GM23248 (cell line): ENCODE measurements around the gene FANCE. TPM values are rescaled to one million over a fixed set of nuclear protein-coding genes. Genes with fewer than 3 reads are reported as not detected.

ENCODE experiments used
- DNase-seq: peaks from one replicate; pipeline ENCODE4 v3.0.0-alpha.2; 2015
- H2AFZ ChIP-seq: fragments of 200-600 bp; sonication (generic); 2 replicates; pipeline ENCODE4 v1.6.1; 2016; ENCODE audit warnings: antibody characterized with exemption
- H3F3A ChIP-seq: fragments of 200-600 bp; sonication (generic); 2 replicates; pipeline ENCODE4 v1.6.1; 2016; ENCODE audit warnings: mild to moderate bottlenecking, antibody characterized with exemption, mixed run types; ENCODE audit not compliant: insufficient read depth
- H3K27ac ChIP-seq: fragments of 200-600 bp; sonication (generic); 2 replicates; pipeline ENCODE4 v1.5.1; 2016; ENCODE audit warnings: mild to moderate bottlenecking
- H3K27me3 ChIP-seq: fragments of 200-600 bp; sonication (generic); replicated peaks from 2 replicates; pipeline ENCODE4 v1.6.1; 2016; ENCODE audit warnings: mild to moderate bottlenecking; ENCODE audit not compliant: insufficient read depth
- H3K36me3 ChIP-seq: fragments of 200-600 bp; sonication (generic); 2 replicates; pipeline ENCODE4 v1.6.1; 2016; ENCODE audit warnings: low read depth, mild to moderate bottlenecking
- H3K4me1 ChIP-seq: fragments of 200-600 bp; sonication (generic); 2 replicates; pipeline ENCODE4 v1.6.1; 2016; ENCODE audit warnings: mild to moderate bottlenecking; ENCODE audit not compliant: insufficient read depth
- H3K4me2 ChIP-seq: fragments of 200-600 bp; sonication (generic); one replicate; pipeline ENCODE4 v1.6.1; 2016; ENCODE audit warnings: mild to moderate bottlenecking; ENCODE audit not compliant: unreplicated experiment
- H3K4me3 ChIP-seq: fragments of 200-600 bp; sonication (generic); 2 replicates; pipeline ENCODE4 v1.5.1; 2016; ENCODE audit warnings: mild to moderate bottlenecking
- H3K79me2 ChIP-seq: fragments of 200-600 bp; sonication (generic); 2 replicates; pipeline ENCODE4 v1.6.1; 2016; ENCODE audit warnings: mild to moderate bottlenecking; ENCODE audit not compliant: insufficient read depth
- H3K9ac ChIP-seq: fragments of 200-600 bp; sonication (generic); 2 replicates; pipeline ENCODE4 v1.6.1; 2016; ENCODE audit warnings: mild to moderate bottlenecking
- H3K9me2 ChIP-seq: fragments of 200-600 bp; sonication (generic); 2 replicates; pipeline ENCODE4 v1.6.1; 2016; ENCODE audit warnings: mixed run types, mild to moderate bottlenecking, moderate library complexity; ENCODE audit not compliant: insufficient read depth
- H3K9me3 ChIP-seq: fragments of 200-600 bp; sonication (generic); one replicate; pipeline ENCODE4 v1.6.1; 2017; ENCODE audit warnings: low read depth
- H4K20me1 ChIP-seq: fragments of 200-600 bp; sonication (generic); 2 replicates; pipeline ENCODE4 v1.6.0; 2016; ENCODE audit not compliant: insufficient read depth
- EZH2 ChIP-seq: fragments of 200-600 bp; sonication (generic); IDR thresholded peaks from 2 replicates; pipeline ENCODE4 v1.6.1; 2018; ENCODE audit warnings: antibody characterized with exemption, mild to moderate bottlenecking; ENCODE audit not compliant: insufficient read depth, poor library complexity, severe bottlenecking
- EZH2phosphoT487 ChIP-seq: fragments of 200-600 bp; sonication (generic); IDR thresholded peaks from 2 replicates; pipeline ENCODE4 v1.6.1; 2018; ENCODE audit warnings: antibody characterized with exemption, moderate library complexity, mild to moderate bottlenecking, low read depth; ENCODE audit not compliant: insufficient read depth
- WGBS, 2 experiments: methylation state at CpG; one replicate each; pipeline ENCODE4 v1.1.6; 2015 to 2017; ENCODE audit warnings: low lambda C conversion rate in 2 of 2, low coverage in 1 of 2; ENCODE audit errors: missing lambda C conversion rate in 2 of 2; 5-methylcytosine and 5-hydroxymethylcytosine counted together
- in situ Hi-C: fragments of 300-500 bp; cut with MboI; formaldehyde crosslinking; loops from 2 replicates; pipeline ENCODE4 v1.15.0; 2020
- polyA plus RNA-seq: library from polyadenylated mRNA; unstranded; fragments of >200 nt; fragmentation: Nextera tagmentation; extraction: Ambion mirVana; gene quantifications from 2 replicates; pipeline ENCODE4 v1.2.1, GENCODE V29; 2016
- total RNA-seq: library from RNA; depleted of rRNA; stranded (reverse); fragments of >200 nt; shearing (Covaris generic); gene quantifications from 2 replicates; pipeline ENCODE4 v1.2.3, GENCODE V29; 2014

The FANCE gene
- total and polyA plus RNA-seq, 2 experiments from 2014 or later: 4.3 to 9.7 TPM

DNA sequence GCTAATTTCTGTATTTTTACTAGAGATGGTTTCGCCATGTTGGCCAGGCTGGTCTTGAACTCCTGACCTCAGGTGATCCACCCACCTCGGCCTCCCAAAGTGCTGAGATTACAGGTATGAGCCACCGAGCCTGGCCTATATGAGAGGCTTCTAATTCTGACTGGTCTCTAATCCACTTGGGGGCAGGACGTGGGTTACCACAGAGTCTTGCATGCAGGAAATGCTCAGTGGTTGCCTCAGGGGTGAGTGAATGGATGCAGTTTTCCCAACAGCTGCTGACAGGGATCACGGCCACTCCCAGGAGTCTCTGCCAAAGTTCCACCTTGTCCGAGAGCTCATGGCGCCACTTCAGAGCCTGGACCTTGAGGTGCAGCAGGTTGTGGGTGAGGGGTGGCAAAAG, 6.4 kb upstream of the FANCE start:
- Histone ChIP-seq H3K9ac (no peak overlapping the region), H3K36me3 (no peaks in the 10 kb centered on the region), H3F3A (no peaks in the 10 kb centered on the region), H3K4me3 (no peak overlapping the region), H3K27me3 (no peaks in the 10 kb centered on the region), H3K4me1 (no peaks in the 10 kb centered on the region), H3K79me2 (no peaks in the 10 kb centered on the region), H3K4me2 (no peak overlapping the region), H4K20me1 (no peaks in the 10 kb centered on the region), H3K27ac (no peak overlapping the region), H2AFZ (no peak overlapping the region), H3K9me3 (no peaks in the 10 kb centered on the region), H3K9me2 (no peaks in the 10 kb centered on the region)
- in situ Hi-C loops: loop anchor here (5.0 kb wide), 1 partner anchor 103 kb away; the partner anchor contains the start of gene PPARD
- WGBS, 2 experiments: 79 to 84% methylated on average over 7 of the region's 7 CpGs
- DNase-seq: peak; percentile 26
- TF ChIP-seq EZH2phosphoT487: no peak
- TF ChIP-seq EZH2: no peak

DNA sequence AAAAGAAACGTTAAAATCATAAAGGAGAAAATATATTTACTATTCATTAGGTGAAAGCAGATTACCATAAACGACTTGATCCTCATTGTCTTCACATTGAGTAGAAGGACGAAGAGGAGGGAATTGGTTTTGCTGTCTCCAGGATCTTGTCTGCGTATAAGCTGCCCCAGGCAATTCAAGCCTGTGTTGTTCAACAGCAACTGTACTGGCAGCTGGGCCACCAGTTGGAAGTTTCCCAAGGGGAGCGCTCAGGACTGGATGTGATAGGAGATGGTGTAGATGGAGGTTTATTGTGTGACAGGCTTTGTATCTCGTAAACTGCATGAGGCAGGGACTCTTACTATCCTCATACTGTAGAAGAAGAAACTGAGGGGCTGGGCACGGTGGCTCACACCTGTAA, 3.9 kb upstream of the FANCE start:
- no peak overlapping the region for H3K27ac ChIP-seq
- no peak overlapping the region for H3K9ac ChIP-seq
- no peak overlapping the region for H3K4me2 ChIP-seq
- H2AFZ ChIP-seq: no peak overlapping the region
- no peak for DNase-seq
- 68 to 74% methylated on average over 7 of the region's 7 CpGs for WGBS, 2 experiments
- H3K4me1 ChIP-seq: peaks cover 3% of the 10 kb centered on the region
- in situ Hi-C loops: loop anchor here (5.0 kb wide), 1 partner anchor 106 kb away; the partner anchor contains the start of gene PPARD
- H3K4me3 ChIP-seq: no peak overlapping the region
- no peaks in the 10 kb centered on the region for H4K20me1 ChIP-seq
- H3K9me3 ChIP-seq: no peaks in the 10 kb centered on the region
- H3K9me2 ChIP-seq: no peaks in the 10 kb centered on the region
- H3K36me3 ChIP-seq: no peaks in the 10 kb centered on the region
- H3K27me3 ChIP-seq: no peaks in the 10 kb centered on the region
- 0 out of 2 replicates have a peak, but pooled peaks cover under 1% of the 10 kb centered on the region for H3K79me2 ChIP-seq
- TF ChIP-seq EZH2phosphoT487: no peak
- no peak for TF ChIP-seq EZH2
- peaks cover 4% of the 10 kb centered on the region; the same call in 1 of the 2 replicates for H3F3A ChIP-seq

DNA sequence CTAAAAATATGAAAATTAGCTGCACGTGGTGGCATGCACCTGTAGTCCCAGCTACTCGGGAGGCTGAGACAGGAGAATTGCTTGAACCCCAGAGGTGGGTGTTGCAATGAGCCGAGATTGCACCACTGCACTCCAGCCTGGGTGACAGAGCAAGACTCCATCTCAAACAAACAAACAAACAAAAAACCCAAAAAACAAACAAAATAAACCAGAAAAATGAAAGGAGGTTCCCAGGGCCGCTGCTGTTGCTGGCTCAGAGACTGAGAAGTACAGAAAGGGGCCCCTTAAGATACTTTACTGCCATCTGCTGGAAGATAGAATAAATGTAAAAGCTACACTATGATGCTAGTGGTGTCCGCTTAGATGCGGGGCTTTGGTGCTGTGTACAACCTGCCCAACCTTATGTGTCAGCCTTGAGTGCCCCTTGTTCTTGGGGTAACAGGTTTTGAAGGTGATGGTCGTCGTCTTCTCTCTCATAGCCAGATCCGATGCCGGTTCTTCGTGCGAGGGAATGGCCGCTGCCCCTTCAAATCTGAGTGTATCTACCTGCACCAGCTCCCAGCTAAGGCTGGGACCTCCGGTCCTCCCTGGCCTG, 2.8 kb upstream of the FANCE start:
- Histone ChIP-seq H3K4me3 (no peak overlapping the region), H3K4me1 (peaks cover 15% of the 10 kb centered on the region), H3K9ac (no peak overlapping the region), H4K20me1 (no peaks in the 10 kb centered on the region), H3F3A (peaks cover 11% of the 10 kb centered on the region; the same call in 1 of the 2 replicates), H2AFZ (no peak overlapping the region), H3K36me3 (no peaks in the 10 kb centered on the region), H3K27me3 (no peaks in the 10 kb centered on the region), H3K9me2 (no peaks in the 10 kb centered on the region), H3K27ac (no peak overlapping the region), H3K4me2 (no peak overlapping the region), H3K9me3 (no peaks in the 10 kb centered on the region), H3K79me2 (0 out of 2 replicates have a peak, but pooled peaks cover 8% of the 10 kb centered on the region)
- in situ Hi-C loops: loop anchor here (5.0 kb wide), 1 partner anchor 107 kb away; the partner anchor contains the start of gene PPARD
- TF ChIP-seq EZH2phosphoT487 (no peak), EZH2 (no peak)
- peak; percentile 88 for DNase-seq
- 24 to 25% methylated on average over 14 of the region's 14 CpGs for WGBS, 2 experiments

DNA sequence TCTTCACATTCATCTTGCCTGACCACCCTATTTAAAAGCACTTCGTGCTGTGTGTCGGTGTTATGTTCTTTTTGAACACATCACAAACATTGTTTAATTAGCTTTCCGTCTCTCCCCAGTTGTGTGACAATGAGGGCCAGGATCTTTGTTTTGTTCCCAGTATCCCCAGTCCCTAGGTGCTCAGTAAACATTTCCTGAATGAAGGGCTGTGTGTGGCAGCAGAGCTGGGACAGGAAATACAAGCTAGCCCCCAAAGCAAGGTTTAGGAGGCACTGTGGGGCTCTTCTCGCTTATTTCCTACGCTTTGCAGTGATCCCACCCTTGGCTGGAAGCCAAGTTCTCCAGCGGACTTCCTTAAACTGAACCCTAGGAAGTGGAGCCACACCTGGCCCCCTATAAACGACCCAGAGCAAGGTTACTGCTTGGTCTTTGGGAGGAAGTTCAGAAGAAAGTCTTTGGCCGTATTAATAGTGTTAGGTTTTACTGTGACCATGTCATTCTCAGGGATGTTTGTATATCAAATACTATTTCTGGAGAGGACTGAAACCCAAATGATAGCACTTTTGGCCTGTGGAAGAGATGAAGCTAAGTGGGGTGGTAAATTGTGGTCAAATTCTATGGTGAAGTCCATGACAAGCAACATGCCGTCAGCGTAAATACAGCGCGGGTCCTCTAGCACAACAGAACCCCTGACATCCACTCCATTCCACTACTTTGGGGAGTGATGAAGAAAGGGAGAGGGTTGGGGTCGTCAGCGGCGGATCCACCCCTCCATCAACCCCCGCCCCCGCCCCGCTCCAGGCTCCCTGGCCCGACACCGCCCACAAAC, 570 bp upstream of the FANCE start:
- peak overlapping the region; percentile 68 for H3K4me2 ChIP-seq
- DNase-seq: no peak
- TF ChIP-seq EZH2 (no peak), EZH2phosphoT487 (no peak)
- H3K27ac ChIP-seq: no peak overlapping the region
- no peaks in the 10 kb centered on the region for H3K9me2 ChIP-seq
- peak overlapping the region; percentile 29; the same call in 1 of the 2 replicates for H3K9ac ChIP-seq
- H3K4me3 ChIP-seq: peak overlapping the region; percentile 86
- H3K79me2 ChIP-seq: 0 out of 2 replicates have a peak, but pooled peaks cover 9% of the 10 kb centered on the region
- H3K9me3 ChIP-seq: no peaks in the 10 kb centered on the region
- 10 to 15% methylated on average over 12 to 18 of the region's 20 CpGs for WGBS, 2 experiments
- peak overlapping the region; percentile 84 for H2AFZ ChIP-seq
- in situ Hi-C loops: no loop called here
- H4K20me1 ChIP-seq: no peaks in the 10 kb centered on the region
- peaks cover 18% of the 10 kb centered on the region for H3K4me1 ChIP-seq
- H3K36me3 ChIP-seq: no peaks in the 10 kb centered on the region
- no peaks in the 10 kb centered on the region for H3K27me3 ChIP-seq
- H3F3A ChIP-seq: peaks cover 11% of the 10 kb centered on the region; the same call in 1 of the 2 replicates
